Measurements from ENCODE around the gene NCKAP5.
"Not testable (repeated sequence)": the region's sequence is repeated elsewhere in the genome, so short reads cannot be mapped to it uniquely, and the experiment has no call there.

Gene NCKAP5

DNA sequence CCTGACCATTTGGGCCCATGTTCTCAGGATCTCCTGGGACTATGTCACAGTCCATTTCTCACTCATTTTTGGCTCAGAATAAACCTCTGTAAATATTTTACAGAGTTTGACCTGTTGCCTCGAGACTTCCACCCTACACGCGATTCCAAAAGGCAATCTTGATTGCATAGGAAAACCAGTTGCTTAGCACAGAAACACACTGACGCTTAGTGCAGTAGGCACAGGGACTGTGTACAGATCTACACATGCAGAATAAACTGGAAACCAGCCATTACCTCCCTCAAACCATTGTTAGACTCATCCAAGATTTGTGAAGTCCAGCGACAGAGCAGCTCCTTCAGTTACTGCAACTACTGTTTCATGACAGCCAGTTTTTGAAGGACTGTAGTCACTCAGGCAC, 73.0 kb downstream of the NCKAP5 start:
- DNase-seq = no peak

DNA sequence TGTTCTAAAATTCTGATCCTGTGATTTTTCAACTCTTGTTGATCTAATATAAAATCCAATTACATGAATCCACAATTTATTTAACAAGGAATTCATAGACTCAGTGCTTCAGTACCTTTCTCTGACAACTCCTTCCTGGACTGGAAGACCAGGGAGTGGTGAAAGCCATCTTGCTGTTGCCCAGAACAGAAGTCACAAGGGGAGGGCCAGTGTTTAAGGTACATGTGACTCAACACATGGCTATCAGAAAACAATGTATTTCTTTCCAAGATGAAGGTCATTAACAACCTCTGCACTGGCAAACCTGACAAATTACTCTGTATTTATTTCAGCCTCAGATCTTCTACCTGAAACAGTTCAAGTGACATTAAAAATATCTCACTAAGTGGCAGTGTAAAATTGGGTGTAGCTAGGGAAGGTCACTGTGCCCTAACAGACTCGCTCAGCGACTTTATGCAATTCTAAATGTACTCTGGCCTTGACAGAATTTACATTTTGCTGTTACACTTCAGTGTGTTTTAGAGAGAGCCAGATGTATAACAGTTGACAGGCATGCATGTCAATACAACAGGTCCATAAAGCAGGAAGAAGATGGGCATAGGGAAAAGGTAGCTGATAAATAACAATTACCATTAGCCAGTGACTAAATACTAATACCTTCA, 75.4 kb downstream of the NCKAP5 start:
- no peak for DNase-seq

DNA sequence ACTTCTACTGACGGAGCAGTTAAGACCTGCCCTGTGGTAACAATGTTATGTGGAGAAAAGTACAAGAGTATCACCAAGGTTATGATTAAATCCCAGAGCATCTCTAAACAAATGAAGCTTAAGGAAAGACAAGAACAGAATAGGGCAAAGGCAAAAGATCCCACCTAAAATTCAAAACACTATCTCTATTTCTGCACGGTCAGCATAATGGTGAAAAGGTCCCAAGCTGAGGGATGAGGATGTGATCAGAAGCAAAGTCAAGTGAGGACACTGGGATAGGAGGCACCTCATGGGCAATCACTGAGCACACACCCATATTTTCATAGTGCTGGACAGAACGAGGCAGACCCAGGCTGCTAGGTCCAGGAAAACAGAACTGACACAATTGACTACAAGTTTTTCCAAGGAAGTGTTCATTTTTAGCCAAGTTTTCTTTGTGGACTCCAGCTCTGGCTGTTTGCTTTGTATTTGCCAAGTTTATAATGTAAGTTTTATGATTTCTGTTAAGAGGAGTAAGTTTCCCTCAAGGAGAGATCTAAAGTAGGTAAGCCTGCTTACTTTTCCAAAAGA, 77.8 kb downstream of the NCKAP5 start:
- DNase-seq = no peak

DNA sequence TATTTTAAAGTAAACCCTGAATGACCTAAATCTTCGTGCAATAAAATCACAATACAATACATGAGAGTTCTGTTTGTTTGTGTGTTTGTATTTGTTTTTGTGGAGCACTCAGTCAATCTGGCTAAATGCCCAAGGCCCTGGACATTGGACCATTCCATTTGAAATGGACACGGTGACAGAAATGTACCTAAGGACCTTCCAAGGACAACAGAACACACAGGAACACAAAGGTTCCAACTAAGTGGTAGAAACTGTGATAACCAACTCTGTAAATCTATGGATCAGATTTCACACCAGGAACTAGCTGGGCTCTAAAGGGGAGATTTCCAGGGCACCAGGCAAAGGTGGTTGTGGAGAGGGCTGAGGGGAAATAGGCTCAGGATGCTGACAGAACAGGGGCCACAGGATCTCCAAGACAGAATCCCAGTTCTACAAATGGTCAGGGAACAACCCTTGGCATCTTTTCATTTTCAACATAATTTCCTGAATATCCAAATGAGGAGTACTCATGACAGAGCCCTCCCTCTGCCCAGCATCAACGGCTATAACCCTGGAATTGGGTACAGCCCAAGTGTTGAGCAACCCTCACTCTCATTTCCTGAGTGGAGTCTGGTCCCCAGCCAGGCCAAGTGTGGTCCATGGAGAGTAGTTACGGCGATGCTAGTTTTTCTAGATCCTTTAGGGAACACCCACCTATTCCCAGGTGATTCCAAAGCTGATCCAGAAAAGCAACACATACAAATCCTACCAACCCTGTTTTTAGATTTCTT, 78.4 kb downstream of the NCKAP5 start:
- no peak for DNase-seq

DNA sequence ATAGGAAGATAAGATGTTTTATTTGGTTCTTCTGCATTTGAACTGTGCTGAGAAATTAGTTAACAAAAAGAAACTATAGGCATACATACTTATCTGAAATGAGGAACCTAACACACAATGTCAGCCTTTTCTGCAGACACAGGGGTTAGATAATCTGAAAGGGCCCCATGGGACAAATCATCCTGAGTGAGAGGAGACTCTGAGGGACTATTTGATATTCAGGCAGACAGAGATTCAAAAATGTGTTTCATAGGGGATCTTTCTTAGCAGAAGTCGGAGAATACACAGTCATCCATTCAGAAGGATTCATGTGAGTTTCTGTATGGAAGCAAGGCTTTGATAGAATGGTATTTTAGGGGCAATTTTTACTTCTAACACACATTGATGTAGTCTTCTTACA, 79.1 kb downstream of the NCKAP5 start:
- no peak for DNase-seq

DNA sequence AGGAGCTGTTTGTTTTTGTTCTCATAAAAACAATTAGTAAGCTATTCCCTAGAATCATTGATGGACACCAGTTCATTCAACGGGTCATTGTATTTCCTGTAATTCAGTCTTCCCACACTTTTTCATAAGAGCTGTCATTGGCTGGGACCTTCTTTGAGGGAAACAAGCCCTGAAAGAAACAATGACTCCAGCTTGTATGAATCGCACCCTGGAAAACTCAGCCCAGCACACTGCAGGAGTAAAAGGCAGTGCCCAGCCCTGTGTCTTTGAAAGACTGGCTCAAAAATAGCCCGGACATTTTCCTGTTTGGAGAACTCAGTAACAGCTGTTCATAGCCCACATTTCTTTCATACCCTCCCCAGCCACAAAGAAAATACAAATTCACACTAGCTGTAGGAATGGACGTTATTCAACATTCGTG, 81.5 kb downstream of the NCKAP5 start:
- DNase-seq = no peak

DNA sequence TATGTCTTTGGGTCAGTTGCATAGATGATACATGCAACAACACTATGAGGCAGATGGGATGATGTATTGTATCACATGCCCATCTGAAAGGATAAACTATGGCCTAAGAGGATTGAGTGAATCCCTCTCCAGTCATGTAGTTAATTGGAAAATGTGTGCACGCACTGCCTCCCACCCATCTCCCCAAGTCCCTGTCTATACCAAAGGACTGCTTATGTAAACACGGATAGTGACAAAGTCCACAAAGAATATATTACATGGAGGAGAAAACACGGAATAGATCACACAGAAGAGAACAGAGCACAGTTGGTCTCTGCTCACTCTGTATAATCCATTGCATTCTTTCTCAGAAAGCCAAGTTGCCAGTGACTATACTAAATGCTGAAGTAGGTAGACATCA, 82.4 kb downstream of the NCKAP5 start:
- DNase-seq = no peak

DNA sequence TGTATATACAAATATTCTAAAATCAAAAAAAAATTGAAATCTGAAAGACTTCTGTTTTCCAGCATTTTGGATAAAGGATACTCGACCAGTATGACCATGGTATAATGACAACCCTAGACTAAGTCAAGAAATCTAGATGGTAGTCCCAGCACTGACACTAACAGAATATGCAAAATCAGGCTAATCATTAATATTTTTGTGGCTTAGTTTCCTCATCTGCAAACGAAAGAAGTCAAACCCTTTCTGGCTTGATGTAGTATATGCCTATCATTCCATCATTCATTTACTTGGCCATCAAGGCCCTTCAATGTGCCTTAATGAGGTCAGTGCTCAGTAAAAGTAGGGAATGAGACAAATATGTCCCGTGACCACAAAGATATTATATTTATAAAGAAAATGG, 83.5 kb downstream of the NCKAP5 start:
- no peak for DNase-seq

DNA sequence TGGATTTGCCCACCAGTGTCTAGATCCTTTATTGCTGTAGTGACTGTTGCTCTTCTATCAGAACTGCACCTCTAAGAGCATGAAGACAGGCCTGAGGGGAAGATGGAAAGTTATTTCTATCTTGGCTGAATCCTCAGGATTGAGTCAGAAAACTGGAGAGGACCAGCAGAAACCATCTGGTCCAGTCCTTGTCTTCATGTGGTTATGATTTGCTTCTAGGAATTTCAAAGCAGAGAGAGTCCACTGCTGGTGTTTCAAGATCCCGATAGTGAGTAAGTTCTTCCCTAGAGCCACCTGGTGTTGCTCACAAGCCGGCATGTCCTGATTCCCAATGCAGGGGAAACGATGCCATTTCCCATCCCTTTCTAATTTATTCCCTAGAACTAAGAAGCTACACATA, 84.2 kb downstream of the NCKAP5 start:
- no peak for DNase-seq

DNA sequence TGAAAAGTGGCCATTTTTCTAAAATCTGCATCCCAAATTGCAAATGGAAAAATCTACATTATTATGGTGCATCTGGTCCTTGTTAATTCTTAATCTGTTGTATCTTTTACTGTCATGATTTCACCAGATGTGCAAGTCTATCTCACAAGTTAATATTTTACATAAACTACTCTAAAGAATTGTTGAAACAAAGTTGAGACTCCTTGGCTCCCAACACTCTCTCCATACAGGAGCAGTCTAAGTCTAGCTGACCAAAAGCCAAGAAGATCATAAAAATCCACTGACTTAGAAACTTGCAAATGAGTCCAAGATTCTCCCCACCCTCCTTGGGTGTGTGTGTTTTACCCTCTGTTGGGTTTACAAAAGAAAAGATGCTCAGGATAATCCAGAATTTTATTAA, 85.1 kb downstream of the NCKAP5 start:
- DNase-seq = no peak

DNA sequence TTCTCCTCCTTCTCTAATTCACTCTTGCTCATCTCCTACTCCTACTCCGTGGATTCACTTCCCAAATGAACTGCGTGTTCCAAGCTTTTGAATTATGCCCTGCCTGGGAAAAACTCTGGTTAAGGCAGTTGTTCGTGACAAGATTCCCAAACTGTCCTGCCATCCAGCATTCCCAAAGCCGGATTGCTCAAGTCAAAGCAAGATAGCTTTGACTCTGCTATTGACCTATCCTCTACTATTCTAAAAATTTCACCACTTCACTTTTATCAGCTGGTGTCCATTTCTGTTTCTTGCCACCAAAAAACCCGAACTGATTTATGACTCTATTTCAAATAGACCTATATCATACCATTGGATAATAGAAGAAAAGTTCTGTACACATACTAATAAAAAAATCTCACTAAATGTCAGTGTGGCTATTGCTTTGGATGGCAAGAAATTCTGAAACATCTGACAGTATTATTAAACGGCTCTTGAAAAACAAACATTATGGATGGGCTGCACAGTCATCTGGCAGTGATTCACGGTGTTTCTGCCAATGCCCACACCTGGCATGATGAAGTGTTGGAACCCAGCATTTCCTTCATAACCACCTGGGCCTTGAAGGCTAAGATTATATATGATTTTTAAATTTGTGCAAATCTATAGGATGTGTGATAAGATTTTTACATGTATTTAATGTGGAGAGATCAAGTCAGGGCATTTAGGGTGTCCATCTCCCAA, 87.4 kb downstream of the NCKAP5 start:
- no peak for DNase-seq

DNA sequence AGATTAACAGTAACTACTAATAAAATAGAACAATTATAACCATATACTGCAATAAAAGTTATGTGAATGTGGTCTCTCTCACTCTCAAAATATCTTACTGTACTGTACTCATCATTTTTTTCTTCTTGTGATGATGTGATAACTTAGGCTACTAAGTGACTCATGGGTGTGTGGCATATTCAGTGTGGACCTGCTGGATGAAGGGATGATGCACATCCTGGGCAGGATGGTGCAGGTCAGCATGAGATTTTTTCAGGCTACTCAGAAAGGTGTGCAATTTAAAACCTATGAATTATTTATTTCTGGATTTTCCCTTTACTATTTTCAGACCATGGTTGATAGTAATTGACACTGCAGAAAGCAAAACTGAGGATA, 90.7 kb downstream of the NCKAP5 start:
- DNase-seq = no peak

DNA sequence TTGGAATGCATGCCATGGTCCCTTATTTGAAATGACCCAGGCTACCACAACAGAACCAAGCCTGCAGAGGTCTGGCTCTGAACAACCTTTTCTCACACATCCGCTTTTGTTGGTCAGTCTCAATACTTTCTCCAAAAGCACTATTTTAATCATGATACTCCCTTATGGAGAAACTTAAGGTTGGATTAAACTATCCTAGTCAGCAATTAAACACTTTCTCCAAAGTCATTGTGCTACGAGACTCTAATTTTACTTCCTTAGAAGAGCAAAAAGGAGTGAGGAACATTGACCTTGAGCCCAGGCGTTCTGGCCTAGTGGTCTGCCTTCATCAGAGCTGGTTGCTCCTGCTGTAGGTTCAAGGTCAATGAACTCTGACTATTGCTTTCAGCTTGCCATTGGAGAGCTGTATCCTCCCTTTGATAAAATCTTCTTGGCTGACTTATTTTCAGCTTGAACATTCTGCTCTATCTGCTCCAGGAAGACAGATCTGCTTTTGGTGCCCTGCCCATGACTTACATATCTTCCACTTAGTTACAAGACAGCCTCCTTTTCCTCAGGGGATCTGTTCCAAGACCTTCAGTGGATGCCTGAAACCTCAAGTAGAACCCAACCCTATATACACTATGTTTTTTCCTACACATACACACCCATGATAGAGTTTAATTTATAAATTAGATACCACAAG, 91.2 kb downstream of the NCKAP5 start:
- no peak for DNase-seq

DNA sequence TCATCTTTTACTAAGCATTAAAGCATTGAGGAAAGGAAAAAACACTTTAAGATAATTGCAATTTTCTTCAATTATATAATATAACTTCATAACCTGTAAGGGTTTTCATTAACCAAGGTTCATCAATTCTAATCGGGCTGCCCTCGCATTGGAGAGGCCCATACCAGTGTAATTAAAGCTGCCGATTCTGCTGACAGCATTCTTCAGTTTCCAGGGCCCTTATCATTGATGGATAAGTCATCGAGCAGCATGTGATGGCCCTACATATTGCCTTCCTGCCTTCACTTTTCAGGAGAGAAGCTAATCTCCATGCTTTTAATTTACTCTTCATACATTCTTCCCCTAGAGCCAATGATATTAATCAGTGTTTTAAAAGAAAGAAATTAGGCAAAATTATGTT, 92.0 kb downstream of the NCKAP5 start:
- no peak for DNase-seq

DNA sequence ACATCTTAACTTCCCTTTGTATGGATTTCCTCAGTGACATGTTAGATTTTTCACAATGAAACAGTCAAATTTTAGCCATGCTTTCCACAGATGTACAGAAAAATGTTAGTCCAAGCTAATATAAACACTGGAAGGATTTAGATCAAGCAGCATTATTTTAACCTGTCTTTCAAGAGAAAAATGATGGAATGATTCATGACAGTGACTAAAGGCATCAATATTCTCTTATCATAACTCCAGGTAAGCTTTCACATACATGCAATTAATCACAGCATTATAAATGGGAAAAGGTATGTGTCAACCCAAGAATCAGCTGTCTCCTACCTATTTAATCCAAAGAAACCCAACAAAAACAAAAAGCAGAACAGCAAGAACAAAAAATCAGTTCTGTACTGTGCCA, 92.7 kb downstream of the NCKAP5 start:
- no peak for DNase-seq

DNA sequence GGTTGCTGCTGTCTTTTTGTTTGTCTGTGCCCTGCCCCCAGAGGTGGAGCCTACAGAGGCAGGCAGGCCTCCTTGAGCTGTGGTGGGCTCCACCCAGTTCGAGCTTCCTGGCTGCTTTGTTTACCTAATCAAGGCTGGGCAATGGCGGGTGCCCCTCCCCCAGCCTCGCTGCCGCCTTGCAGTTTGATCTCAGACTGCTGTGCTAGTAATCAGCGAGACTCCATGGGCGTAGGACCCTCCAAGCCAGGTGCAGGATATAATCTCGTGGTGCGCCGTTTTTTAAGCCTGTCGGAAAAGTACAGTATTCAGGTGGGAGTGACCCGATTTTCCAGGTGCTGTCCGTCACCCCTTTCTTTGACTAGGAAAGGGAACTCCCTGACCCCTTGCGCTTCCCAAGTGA, 97.8 kb downstream of the NCKAP5 start:
- not testable (repeated sequence) for DNase-seq

DNA sequence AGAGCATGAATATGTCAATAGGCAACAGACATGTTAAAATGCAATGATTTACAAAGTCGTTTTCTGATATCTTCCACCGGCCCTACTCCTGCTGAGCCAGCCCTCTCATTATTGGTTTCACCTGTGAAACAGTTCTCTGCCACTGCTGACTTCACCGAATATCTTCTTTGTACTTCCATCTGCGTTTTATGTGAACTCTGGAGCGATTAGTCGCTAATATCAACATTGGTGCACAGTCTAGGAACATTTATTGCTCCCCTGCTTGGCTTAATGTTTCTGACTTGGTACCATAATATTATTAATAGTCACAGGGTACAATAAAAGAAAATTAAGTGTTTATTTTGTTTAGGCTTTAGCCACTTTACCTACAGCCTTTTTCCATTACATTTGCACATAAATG, 105.5 kb downstream of the NCKAP5 start:
- no peak for DNase-seq

DNA sequence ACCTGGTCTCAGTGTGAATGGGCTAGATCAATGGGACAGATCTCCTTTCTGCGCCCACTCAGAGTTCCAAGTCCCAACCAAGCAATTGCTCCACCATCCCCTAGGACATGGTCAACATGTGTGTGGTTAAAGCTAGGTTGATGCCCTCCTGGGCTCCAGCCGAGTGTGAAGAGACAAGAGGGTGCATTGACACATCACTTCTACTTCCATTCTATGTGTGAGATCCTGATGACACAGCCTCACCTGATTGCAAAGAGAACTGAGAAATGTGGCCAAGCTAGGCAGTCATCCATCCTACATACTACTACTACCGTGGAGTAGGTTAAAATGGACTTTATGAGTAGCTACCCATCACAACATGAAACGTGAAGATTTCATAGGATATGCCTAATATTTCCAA, 106.8 kb downstream of the NCKAP5 start:
- DNase-seq = no peak

DNA sequence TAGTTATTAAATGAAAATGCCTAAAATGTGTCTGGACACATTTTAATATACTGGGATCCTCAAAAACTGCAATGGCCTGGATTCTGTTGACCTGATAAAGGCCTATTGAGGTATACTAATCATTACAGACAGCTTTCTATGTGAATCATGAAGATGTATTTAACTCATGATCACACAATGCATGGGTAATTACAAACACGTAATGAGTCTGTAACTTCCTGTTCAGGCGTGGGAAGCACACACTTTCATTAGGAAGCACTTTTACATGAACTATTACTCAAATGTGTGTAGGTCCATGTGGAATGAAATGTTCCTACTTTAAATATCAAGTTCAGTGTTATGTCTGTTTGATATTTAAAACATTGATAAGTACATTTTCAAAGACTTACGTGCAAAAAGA, 108.7 kb downstream of the NCKAP5 start:
- DNase-seq = no peak

DNA sequence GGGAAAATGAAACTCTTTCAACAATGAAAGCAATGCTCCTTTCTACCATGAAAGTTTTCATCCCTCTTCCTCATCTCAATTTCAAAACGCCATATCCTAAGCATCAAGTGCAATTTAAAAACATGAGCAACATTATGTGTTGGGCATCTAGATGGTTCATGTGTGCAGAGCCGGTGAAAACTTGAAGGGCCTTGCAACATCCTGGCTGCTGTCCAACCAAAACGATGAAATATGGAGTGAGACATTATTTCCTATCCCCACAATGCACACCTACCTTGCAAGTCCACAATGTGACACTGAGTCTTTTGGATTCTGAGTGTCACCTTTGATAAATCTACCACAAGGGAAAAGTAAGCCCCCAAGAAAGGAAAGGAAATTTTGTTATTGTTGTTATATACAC, 110.0 kb downstream of the NCKAP5 start:
- peak; percentile 15 for DNase-seq

DNA sequence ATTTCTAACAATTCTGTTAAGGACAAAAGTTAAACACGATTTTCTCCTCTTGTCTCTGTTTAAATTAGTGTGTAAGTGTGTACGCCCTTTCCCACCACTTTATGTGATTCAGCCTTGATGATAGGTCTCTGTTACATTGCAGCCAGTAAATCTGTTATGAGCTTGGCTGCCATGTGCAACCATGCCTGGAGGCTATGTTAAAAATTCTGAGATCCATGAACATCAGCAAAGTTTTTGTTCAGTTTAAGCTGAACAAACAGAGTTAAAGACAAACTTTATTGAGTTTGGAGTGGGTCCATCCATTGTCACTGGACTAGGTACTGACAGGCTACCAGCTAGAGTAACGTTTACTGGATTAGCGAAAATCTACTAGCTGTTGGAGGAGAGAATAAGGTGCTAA, 110.4 kb downstream of the NCKAP5 start:
- no peak for DNase-seq

DNA sequence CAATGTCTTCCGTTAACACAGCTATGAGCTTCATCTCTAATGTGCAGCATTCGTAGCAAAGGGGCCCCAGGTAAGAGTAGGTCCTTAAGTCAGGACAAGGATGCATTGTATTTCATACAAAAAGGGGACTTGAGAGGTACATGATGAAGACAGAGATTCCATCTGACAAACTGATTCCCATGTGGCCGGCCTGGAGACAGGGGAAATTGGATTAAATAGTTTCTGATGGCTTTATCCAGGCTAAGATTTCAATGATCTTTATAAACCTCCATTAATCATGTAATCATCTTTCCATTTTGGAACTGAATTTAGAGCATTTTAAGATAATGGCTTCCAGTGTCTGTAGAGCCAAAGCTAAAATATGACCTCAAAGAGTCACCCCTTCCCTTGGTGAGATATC, 111.3 kb downstream of the NCKAP5 start:
- DNase-seq = no peak

DNA sequence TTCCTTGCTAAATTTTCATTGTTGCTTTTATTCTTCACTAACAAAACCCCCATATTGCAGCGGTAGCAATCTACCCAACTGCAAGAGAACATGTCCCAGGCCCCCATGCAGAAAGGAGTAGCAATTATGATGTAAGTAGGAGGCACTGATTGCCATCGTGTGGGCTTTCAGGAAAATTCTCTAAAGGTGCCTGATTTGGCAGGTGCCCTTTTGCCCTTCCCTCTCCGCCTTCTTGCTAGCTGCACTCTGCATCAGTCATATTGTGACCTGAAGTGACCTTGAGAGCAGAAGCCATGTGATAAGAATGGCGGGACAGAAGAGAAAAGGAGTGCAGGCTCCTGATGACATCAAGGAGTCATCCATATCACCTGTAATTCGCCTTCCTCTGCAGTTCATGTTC, 112.1 kb downstream of the NCKAP5 start:
- DNase-seq = no peak
